HL-60/S4 (cell line): ENCODE measurements around the gene SLC4A11.

ENCODE experiments used
- in situ Hi-C: fragments of 300-500 bp; cut with MboI; formaldehyde crosslinking; loops from 2 replicates; pipeline ENCODE4 v1.14.3; 2022; ENCODE audit warnings: low sequenced_read_pairs

Gene SLC4A11

GRCh38 chr20:3177746-3178485 is 61.1 kb downstream of the SLC4A11 start:
- in situ Hi-C loops = no loop called here
